Heart left ventricle (tissue), 13 donors: ENCODE measurements around the gene SPON2.

Experiments used
- CTCF ChIP-seq, 12 donors: fragments of 200-600 bp; sonication (generic) in 4 of 12; IDR thresholded peaks; one replicate each; pipeline versions ENCODE4 v1.5.0 to v1.8.0; 2018 to 2022; ENCODE audit warnings: antibody characterized with exemption in 12 of 12, mild to moderate bottlenecking in 5 of 12
- POLR2A ChIP-seq, 2 donors: fragments of 450-650 bp; IDR thresholded peaks; one replicate each; pipeline ENCODE4 v1.6.1; 2017; ENCODE audit warnings: antibody characterized with exemption in 2 of 2, mild to moderate bottlenecking in 2 of 2, moderate library complexity in 2 of 2
- donor health status: ischemic (EF 13 %, LVEDD 7.1; RV severe dilation, severe dysfunction).
- donor health status: DM: no; HTN: yes; CAD: no.
- donor health status: DM: no; HTN: no; CAD: no.
- donor health status: ischemic (EF 25% LVEDD 6.9; RV normal size, moderate dysfunction).
- donor health status: ischemic (EF 25% LVEDD 5.7; RV mildly dilated, moderate dysfunction).
- donor health status: ischemic (EF 35%, LVEDD 5.7; RV mildly dilated, moderate dysfunction).
- donor health status: nonischemic (EF 11% LVEDD 7.7; RV severe dilation, severe dysfunction).
- donor health status: DM: yes; HTN: yes; CAD: no.
- donor health status: PGD.
- donor health status: ischemic (EF 29% LVEDD 5.4; RV normal size, mild dysfunction).
- donor health status: nonischemic (EF 23%, LVEDD 6.1; RV moderate dilation, normal function).

- no peak for TF ChIP-seq POLR2A (IDR thresholded peaks at IDR 0.05)
- no peak for TF ChIP-seq CTCF (IDR thresholded peaks at IDR 0.05)
These were observed 45.0 kb upstream of the SPON2 start for GRCh38 chr4:1217366-1217765.
